Osteoblast (primary cell): ENCODE results near the gene ANKRD44. TPM values are rescaled to one million over a fixed set of nuclear protein-coding genes. Genes with fewer than 3 reads are reported as not detected.

Source experiments
- DNase-seq: peaks from one replicate; pipeline ENCODE4 v3.0.0; 2011; ENCODE audit warnings: low spot score, mixed read lengths; ENCODE audit not compliant: insufficient read length; ENCODE audit errors: missing footprints
- H2AFZ ChIP-seq: 2 replicates; pipeline ENCODE4 v1.6.0; 2011; ENCODE audit warnings: mild to moderate bottlenecking, low read length
- H3K27ac ChIP-seq: 2 replicates; pipeline ENCODE4 v1.5.1; 2011; ENCODE audit warnings: mild to moderate bottlenecking, low read depth, low read length, moderate library complexity
- H3K27me3 ChIP-seq: 2 replicates; pipeline ENCODE4 v1.6.0; 2012; ENCODE audit warnings: mild to moderate bottlenecking, control low read depth, inconsistent platforms, low read length, moderate library complexity; ENCODE audit not compliant: insufficient read depth
- H3K36me3 ChIP-seq: 2 replicates; pipeline ENCODE4 v1.5.1; 2011; ENCODE audit warnings: mild to moderate bottlenecking, low read length, control low read depth, moderate library complexity; ENCODE audit not compliant: insufficient read depth
- H3K4me1 ChIP-seq: 2 replicates; pipeline ENCODE4 v1.5.1; 2011; ENCODE audit warnings: mild to moderate bottlenecking, low read length, control low read depth, moderate library complexity; ENCODE audit not compliant: insufficient read depth
- H3K4me2 ChIP-seq: 2 replicates; pipeline ENCODE4 v1.6.0; 2011; ENCODE audit warnings: mild to moderate bottlenecking, low read length; ENCODE audit not compliant: insufficient read depth
- H3K4me3 ChIP-seq: fragments of 200-600 bp; sonication (generic); 3 replicates; pipeline ENCODE4 v1.5.1; 2012; ENCODE audit warnings: mild to moderate bottlenecking, low read length, inconsistent platforms; ENCODE audit not compliant: insufficient read depth
- H3K79me2 ChIP-seq: 2 replicates; pipeline ENCODE4 v1.6.0; 2012; ENCODE audit warnings: mild to moderate bottlenecking, low read length, control low read depth, inconsistent platforms; ENCODE audit not compliant: insufficient read depth
- H3K9me3 ChIP-seq: 2 replicates; pipeline ENCODE4 v1.5.1; 2011; ENCODE audit warnings: low read depth, low read length, control low read depth
- H4K20me1 ChIP-seq: 2 replicates; pipeline ENCODE4 v1.6.0; 2012; ENCODE audit warnings: mild to moderate bottlenecking, low read length, control low read depth; ENCODE audit not compliant: insufficient read depth
- total RNA-seq: library from RNA; depleted of rRNA; stranded (reverse); fragments of >200 nt; gene quantifications from 2 replicates; pipeline ENCODE4 v1.2.3, GENCODE V29; 2012
- TF ChIP-seq, protein P1 (sequence below): IDR thresholded peaks from 2 replicates; pipeline ENCODE4 v1.5.1; 2011; ENCODE audit warnings: mild to moderate bottlenecking, low read depth, low read length, moderate library complexity; ENCODE audit errors: extremely low read depth

ANKRD44 gene
- total RNA-seq, 1 donor: 44.5 TPM

DNA sequence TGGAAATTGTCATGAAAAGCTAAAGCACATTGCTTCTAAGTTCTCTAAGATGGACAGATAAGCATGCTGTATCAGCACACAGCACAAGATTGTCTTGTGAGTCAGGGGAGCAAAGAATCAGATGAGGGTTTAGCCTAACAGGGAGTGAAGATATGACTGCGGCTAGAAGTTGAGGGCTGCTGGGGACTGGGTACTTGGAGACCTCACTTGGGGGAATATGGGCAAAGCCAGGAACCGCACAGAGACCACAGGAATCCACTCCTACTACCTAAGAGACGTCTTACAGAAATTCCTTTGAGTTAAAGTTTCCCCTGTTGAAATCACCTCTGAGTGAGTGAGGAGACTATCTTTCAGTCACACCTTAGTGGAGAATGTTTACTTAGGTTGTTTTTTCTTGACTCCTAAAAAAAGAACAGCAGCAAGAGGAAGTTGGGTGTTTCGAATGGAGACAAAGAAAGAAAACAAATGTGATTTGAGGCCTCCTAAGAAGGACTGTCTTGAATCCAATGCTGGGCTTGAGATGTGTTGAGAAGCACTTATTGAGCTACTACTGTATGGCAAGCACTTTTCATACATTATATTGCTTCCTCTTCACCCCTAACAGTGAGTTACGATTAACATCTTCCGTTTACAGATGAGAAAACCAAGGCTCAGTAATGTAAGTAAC, 100.7 kb downstream of the ANKRD44 start:
- Histone ChIP-seq H3K27me3 (no peaks in the 10 kb centered on the region), H3K4me1 (peaks cover 5% of the 10 kb centered on the region), H3K27ac (no peak overlapping the region), H3K4me3 (no peak overlapping the region), H3K4me2 (no peak overlapping the region), H2AFZ (no peak overlapping the region), H3K9me3 (no peaks in the 10 kb centered on the region), H3K36me3 (no peaks in the 10 kb centered on the region), H4K20me1 (no peaks in the 10 kb centered on the region), H3K79me2 (peaks cover 4% of the 10 kb centered on the region)
- DNase-seq: no peak
- TF ChIP-seq, protein P1, sequence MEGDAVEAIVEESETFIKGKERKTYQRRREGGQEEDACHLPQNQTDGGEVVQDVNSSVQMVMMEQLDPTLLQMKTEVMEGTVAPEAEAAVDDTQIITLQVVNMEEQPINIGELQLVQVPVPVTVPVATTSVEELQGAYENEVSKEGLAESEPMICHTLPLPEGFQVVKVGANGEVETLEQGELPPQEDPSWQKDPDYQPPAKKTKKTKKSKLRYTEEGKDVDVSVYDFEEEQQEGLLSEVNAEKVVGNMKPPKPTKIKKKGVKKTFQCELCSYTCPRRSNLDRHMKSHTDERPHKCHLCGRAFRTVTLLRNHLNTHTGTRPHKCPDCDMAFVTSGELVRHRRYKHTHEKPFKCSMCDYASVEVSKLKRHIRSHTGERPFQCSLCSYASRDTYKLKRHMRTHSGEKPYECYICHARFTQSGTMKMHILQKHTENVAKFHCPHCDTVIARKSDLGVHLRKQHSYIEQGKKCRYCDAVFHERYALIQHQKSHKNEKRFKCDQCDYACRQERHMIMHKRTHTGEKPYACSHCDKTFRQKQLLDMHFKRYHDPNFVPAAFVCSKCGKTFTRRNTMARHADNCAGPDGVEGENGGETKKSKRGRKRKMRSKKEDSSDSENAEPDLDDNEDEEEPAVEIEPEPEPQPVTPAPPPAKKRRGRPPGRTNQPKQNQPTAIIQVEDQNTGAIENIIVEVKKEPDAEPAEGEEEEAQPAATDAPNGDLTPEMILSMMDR: no peak

DNA sequence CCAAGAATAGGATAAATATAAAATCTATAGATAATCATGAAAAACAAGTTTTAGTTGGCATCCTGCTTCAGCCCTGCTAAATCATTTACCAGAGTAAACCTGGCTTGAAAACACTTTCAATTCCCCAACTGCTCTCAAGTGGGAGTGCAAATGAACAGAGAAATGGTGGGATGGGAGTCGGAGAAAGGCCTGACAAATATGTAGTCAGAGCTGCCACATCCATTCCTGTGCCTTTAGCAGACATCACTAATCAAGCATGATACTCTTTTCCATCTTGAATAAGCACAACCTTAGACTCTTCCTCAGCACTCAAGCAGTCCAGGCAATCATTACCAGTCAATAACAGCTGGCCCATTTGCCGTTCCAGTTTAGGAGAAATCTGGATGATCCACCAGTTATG, 101.3 kb downstream of the ANKRD44 start:
- TF ChIP-seq, protein P1: no peak
- Histone ChIP-seq H4K20me1 (no peaks in the 10 kb centered on the region), H3K9me3 (no peaks in the 10 kb centered on the region), H3K4me3 (no peak overlapping the region), H3K79me2 (peaks cover 4% of the 10 kb centered on the region), H3K36me3 (no peaks in the 10 kb centered on the region), H2AFZ (no peak overlapping the region), H3K4me1 (peaks cover 11% of the 10 kb centered on the region), H3K4me2 (no peak overlapping the region), H3K27me3 (no peaks in the 10 kb centered on the region), H3K27ac (no peak overlapping the region)
- no peak for DNase-seq

DNA sequence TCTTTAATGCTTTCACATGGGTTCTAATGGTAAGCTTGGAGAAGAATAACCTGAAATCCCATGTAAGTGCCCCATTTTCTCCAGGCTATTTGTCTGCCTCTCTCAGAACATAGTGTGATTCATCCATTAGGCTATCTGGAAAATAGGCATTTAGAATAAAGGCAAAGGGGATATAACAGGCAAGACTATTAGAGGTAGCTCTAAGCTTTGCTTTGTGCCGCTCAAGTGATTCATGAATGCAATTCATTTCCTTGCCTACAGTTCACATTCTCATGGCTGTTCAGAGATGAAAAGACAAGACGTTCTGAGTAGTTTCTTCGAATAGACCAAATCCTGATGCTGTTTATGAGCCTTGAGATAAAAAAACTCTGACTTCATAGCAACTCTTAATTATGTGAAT, 101.7 kb downstream of the ANKRD44 start:
- Histone ChIP-seq H3K27me3 (no peaks in the 10 kb centered on the region), H3K9me3 (no peaks in the 10 kb centered on the region), H3K4me2 (no peak overlapping the region), H4K20me1 (no peaks in the 10 kb centered on the region), H3K4me1 (peaks cover 12% of the 10 kb centered on the region), H3K4me3 (no peak overlapping the region), H3K36me3 (no peaks in the 10 kb centered on the region), H3K79me2 (peaks cover 4% of the 10 kb centered on the region), H3K27ac (no peak overlapping the region), H2AFZ (no peak overlapping the region)
- TF ChIP-seq, protein P1: no peak
- DNase-seq: no peak

DNA sequence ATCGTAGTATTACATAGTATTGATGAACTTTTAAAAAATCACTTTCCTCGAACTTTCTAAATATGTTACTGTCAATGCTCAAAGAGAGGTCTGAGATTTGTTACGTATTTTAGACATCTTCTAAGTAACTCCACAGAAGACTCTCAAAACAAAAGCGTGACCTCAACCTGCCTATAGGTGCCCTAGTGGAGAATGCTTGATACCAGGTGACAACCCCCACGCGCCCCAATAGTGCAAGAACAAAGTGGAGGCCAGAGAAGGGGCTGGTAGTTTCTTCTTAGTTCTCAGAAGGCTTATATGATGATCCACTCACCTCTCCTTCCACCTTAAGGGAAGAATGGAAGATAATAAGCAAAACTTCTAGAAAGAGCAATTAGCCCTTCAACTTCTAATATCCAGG, 102.6 kb downstream of the ANKRD44 start:
- Histone ChIP-seq H3K4me1 (peaks cover 12% of the 10 kb centered on the region), H3K27ac (no peak overlapping the region), H3K79me2 (peaks cover 4% of the 10 kb centered on the region), H4K20me1 (no peaks in the 10 kb centered on the region), H3K36me3 (no peaks in the 10 kb centered on the region), H3K27me3 (no peaks in the 10 kb centered on the region), H3K9me3 (no peaks in the 10 kb centered on the region), H3K4me2 (no peak overlapping the region), H3K4me3 (no peak overlapping the region), H2AFZ (no peak overlapping the region)
- DNase-seq: no peak
- TF ChIP-seq, protein P1: no peak
